Endothelial cell (in vitro differentiated cells): ENCODE data around the gene BMP10. TPM values are rescaled to one million over a fixed set of nuclear protein-coding genes. Genes with fewer than 3 reads are reported as not detected.
A peak's percentile ranks its signal among the peaks of the same experiment; 100 is the strongest.

Experiments used
- DNase-seq: peaks from one replicate; pipeline ENCODE4 v3.0.0; 2021; ENCODE audit warnings: low spot score
- H3K27ac Mint-ChIP-seq: one replicate; pipeline ENCODE4 v1.8.0; 2021; ENCODE audit warnings: mixed read lengths, inconsistent platforms; ENCODE audit not compliant: unreplicated experiment
- H3K27me3 Mint-ChIP-seq: one replicate; pipeline ENCODE4 v1.8.0; 2021; ENCODE audit warnings: mild to moderate bottlenecking, moderate library complexity, mixed read lengths, inconsistent platforms; ENCODE audit not compliant: unreplicated experiment
- H3K36me3 Mint-ChIP-seq: one replicate; pipeline ENCODE4 v1.8.0; 2021; ENCODE audit warnings: mild to moderate bottlenecking, low read depth, mixed read lengths, inconsistent platforms; ENCODE audit not compliant: unreplicated experiment
- H3K4me1 Mint-ChIP-seq: one replicate; pipeline ENCODE4 v1.8.0; 2021; ENCODE audit warnings: mild to moderate bottlenecking, mixed read lengths, inconsistent platforms; ENCODE audit not compliant: unreplicated experiment
- H3K4me3 Mint-ChIP-seq: one replicate; pipeline ENCODE4 v1.8.0; 2021; ENCODE audit warnings: mild to moderate bottlenecking, mixed read lengths, inconsistent platforms; ENCODE audit not compliant: unreplicated experiment
- H3K9me3 Mint-ChIP-seq: one replicate; pipeline ENCODE4 v1.8.0; 2021; ENCODE audit warnings: mixed read lengths, inconsistent platforms; ENCODE audit not compliant: unreplicated experiment
- CTCF ChIP-seq: fragments of 200-600 bp; sonication (generic); IDR thresholded peaks from one replicate; pipeline ENCODE4 v1.5.0; 2021; ENCODE audit warnings: antibody characterized with exemption; ENCODE audit not compliant: unreplicated experiment
- total RNA-seq: library from RNA; stranded (reverse); fragmentation: NEBNext Ultra II Directional; extraction: Animal tissue kit (Norgen Biotek cat#: 25700); gene quantifications from one replicate; pipeline ENCODE4 v1.2.1, GENCODE V29; 2021; ENCODE audit not compliant: unreplicated experiment

The BMP10 gene
- total RNA-seq, 1 donor from 2014 or later, result not detected

- H3K36me3 Mint-ChIP-seq, result no peaks in the 10 kb centered on the region
- TF ChIP-seq CTCF, result no peak
- no peak for DNase-seq
- no peaks in the 10 kb centered on the region for H3K27me3 Mint-ChIP-seq
- H3K4me3 Mint-ChIP-seq, result no peak overlapping the region
- no peaks in the 10 kb centered on the region for H3K9me3 Mint-ChIP-seq
- H3K27ac Mint-ChIP-seq, result no peak overlapping the region
- no peaks in the 10 kb centered on the region for H3K4me1 Mint-ChIP-seq
These were observed 32.6 kb downstream of the BMP10 start for GRCh38 chr2:68838641-68839040.

GRCh38 chr2:68837861-68838341, 33.3 kb downstream of the BMP10 start:
- H3K9me3 Mint-ChIP-seq, result no peaks in the 10 kb centered on the region
- no peak for TF ChIP-seq CTCF
- H3K36me3 Mint-ChIP-seq, result no peaks in the 10 kb centered on the region
- no peak overlapping the region for H3K4me3 Mint-ChIP-seq
- H3K27ac Mint-ChIP-seq, result no peak overlapping the region
- no peaks in the 10 kb centered on the region for H3K27me3 Mint-ChIP-seq
- no peak for DNase-seq
- H3K4me1 Mint-ChIP-seq, result no peaks in the 10 kb centered on the region

- no peaks in the 10 kb centered on the region for H3K4me1 Mint-ChIP-seq
- peak; percentile 72 for DNase-seq
These were observed 33.9 kb downstream of the BMP10 start for GRCh38 chr2:68837164-68837860.

GRCh38 chr2:68835621-68836020, 35.6 kb downstream of the BMP10 start:
- Mint-ChIP-seq H3K36me3 (no peaks in the 10 kb centered on the region), H3K27me3 (no peaks in the 10 kb centered on the region), H3K9me3 (no peaks in the 10 kb centered on the region), H3K4me1 (peaks cover 4% of the 10 kb centered on the region), H3K27ac (no peak overlapping the region), H3K4me3 (no peak overlapping the region)
- no peak for TF ChIP-seq CTCF
- DNase-seq, result no peak

More at GRCh38 chr2:68837164-68837860, 33.9 kb downstream of the BMP10 start:
- Mint-ChIP-seq H3K4me3 (no peak overlapping the region), H3K9me3 (no peaks in the 10 kb centered on the region), H3K36me3 (no peaks in the 10 kb centered on the region), H3K27me3 (no peaks in the 10 kb centered on the region), H3K27ac (no peak overlapping the region)
- peak; percentile 65 for TF ChIP-seq CTCF

GRCh38 chr2:68834737-68835376, 36.3 kb downstream of the BMP10 start:
- Mint-ChIP-seq H3K36me3 (no peaks in the 10 kb centered on the region), H3K27ac (no peak overlapping the region), H3K4me1 (peaks cover 4% of the 10 kb centered on the region), H3K4me3 (no peak overlapping the region), H3K9me3 (no peaks in the 10 kb centered on the region), H3K27me3 (no peaks in the 10 kb centered on the region)
- TF ChIP-seq CTCF, result no peak
- no peak for DNase-seq
